Limb (tissue), 2 donors: ENCODE results near the gene PMP22.

Source experiments
- DNase-seq, 2 donors: peaks; one replicate each; pipeline ENCODE4 v3.0.0-alpha.2; 2016; ENCODE audit errors: extremely low spot score in 2 of 2

Gene PMP22

DNA sequence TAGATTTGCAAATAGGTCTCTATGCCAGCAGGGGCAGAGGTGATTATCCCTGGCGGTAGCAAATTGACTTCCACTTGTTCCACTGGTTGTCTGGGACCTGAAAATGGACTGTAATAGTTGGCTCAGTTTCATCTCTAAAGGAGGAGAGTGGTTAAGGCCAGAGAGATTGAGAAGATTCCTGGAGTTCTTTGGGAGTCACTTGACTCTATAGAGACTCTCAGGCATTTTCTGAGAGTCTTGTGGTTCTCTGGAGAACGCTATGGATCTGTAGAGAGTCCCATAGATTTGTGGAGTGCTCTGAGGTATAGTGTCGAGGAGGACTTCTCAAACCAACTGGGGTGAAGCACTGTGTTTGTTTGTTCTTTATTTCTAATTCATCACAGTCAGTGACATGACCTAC is 8.9 kb upstream of the PMP22 start:
- DNase-seq = no peak

DNA sequence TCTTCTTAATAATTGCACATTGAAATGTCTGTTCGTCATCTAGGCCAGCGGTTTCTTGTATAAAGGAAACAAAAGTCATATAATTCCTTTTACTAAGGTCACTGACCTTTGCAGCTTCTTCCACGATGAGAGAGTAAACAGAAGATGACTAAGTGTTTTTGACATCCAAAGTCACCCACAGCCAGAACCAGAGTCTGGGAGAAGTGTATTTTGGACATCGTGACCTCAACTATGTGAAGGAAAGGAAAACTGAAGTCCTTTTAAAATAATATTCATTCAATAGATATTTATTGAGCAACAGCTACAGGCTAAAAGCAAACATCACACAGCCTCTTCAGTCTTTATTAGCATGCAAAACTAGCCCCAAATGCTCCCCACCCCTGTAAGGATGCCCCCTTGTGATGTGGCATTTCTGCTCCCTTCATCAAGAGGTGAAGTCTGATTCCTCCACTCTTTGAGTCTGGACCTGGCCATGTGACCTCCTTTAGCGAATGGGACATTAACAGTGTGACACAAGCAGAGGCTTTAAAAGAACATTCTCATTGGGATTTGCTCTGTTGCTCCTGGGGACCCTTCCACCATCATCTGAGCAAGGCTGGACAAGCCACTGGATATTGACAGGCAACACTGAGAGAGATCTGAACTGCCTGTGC is 8.1 kb upstream of the PMP22 start:
- no peak for DNase-seq

DNA sequence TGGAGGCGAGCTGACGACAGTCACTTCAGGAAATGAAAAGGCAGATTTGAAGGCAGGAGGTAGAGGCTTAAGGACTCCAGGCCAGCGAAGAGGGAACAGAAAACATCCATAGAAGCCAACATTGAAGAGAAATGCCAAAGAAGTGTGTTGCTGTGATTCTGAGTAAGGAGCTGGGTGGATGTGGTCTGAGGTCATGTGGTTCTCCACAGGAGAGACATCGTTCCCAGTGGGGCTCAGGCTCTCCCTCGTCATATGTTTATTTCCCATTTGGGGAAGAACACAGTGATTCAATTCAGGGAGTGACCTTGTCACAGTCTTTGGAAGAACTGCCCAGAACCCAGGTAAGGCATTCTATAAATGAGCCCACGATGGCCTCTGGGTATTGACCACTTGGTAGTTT is 6.6 kb upstream of the PMP22 start:
- no peak for DNase-seq

DNA sequence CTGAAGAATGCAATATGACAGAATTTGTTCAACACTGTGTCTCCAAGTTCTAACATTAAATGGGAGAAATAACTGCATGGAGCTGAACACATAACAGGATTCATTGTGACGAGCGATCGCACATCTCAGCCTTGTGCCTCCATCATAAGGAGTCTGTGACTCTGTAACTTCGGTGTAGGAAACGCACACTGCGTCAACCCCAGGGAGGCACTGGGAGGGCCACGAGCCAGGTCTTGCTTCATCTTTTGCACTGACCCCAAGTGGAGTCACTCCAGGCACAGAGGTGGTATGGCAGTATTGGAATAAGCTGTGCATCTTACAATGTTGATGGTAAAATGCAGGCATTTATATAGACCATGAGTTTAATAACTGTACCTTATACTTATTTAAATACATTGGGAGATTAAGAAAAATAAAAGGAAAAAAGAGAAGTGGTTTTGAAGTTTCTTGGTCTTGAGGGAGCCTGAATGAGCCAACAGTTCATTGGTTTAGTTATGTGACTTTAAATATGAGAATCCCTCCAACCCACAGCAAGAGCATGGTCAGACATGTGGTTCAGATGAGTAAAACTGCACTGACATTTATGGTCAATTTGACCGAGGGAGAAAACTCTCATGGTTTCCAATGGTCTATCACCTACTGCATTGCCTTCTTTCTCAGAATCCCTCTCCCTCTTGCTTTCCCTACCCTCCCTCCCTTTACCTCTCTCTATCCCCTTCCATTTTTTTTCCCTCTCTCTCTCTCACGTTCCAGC is 5.7 kb upstream of the PMP22 start:
- DNase-seq = no peak

DNA sequence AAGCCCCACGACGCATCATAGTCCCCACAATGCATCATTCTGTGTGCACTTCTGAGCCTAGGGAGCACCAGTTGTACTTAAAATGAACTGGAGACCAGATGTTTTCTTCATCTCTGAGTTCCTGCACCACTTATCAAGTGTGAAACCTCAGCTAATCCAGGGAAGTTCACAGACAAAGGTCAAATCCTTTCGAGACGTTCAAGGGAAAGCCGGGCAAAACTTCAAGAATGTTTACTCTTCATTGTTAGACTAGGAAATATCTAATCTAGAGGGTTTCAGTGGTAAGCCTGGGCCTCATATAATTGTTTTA is 4.6 kb upstream of the PMP22 start:
- DNase-seq = no peak

DNA sequence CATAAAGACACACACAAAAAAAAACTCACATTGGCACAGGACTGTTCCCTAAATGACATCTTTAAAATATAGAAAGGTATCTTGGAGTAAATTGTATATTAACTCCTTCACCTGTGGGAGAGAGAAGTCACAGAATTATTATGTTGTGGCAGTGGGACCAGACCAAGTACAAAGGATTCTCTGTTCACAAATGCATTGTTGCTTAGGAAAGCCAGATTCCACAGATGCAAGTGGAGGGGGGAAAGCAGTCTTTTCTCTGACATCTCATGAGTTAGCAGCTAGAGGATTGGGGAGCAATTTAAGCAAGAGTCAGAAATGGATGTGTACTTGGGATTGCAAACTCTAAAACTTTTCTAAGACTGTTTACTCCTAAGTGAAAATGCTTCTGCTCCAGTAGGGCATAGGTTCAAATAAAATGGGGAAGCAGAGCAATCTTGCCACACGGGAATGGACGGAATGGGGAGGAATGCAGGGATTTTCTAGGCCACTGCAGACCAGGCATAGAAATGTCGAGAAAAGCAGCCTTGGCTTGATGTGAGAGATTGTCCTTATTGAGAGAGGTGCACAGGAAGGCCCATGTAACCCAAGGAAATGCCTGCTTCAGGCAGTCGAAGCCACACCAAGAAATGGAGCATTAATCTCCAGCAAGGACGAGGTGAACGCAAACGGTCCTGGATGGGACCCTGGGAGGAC is 4.1 kb upstream of the PMP22 start:
- no peak for DNase-seq

DNA sequence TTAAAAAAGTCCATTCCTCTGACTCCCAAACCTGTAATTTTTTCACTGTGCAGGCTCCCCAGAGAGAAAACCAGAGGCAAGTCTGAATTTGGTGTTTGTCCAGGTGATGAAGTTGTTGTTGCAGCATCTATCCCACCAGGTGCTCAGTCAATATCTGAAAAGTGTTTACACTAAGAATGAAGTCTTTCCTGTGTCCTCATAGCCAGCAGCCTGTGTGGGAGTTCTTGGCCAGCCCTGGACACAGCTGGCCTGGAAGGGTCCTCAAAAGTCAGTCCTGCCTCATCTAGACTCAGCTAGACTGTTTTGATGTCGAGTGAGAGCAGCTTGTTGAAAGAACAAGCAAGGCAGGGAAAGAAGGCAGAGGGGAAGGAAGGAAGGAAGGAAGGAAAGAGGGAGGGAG is 3.3 kb upstream of the PMP22 start:
- no peak for DNase-seq

DNA sequence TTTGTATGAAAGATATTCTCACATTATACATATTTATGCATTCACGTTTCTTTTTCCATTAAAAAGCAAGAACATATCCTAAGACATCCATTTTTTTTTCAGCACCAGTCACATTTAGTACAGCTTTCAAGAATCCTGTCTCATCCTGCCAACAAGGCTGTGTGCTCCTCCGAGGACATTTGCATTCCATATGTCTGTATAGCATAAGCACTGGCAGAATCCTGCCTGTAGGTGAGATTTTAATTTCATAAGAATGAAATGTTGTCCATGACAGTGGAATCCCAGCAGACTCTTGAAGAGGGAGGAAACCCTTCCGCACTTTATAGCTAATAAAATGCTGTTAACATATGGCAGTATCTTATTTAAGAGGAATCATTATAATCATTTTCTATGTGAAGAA is 2.9 kb upstream of the PMP22 start:
- peak in 1 of 2 donors; percentile 53 for DNase-seq

DNA sequence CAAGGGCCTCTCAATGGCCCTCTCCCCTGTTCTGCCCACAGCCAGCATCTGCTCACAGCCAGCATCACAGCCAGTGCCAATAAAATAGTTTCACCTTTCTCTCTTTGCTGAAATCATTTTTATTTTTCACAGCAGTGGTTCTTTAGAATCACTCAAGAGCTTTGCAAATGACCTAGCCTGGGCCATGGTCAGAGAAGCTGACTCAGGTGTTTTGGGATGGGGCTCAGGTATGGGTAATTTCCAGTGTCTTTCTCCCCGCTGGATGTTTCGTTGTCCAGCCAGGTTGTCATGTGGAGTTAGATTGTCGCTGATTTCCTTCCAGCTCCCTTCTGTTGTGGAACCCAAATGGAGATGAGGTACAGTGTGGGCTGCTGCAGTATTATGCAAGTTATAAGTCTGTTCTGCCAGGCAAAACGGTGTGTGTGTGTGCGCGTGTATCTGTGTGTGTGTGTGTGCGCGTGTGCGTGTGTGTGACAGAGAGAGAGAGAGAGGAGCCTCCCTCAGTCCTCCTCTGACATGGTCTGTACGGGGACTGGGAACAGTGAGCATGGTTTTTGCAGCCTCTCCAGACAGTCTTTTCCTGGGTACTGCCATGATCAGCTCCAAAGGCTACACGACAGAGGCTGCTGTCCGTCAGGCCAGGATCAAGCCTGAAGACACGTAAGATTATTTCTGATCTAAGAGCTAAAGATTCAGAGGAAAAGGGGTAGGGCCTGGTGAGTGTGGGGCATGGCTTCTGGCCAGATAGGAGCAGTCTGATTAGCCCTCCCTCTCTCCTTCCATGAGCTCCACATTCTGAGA is 1.4 kb upstream of the PMP22 start:
- no peak for DNase-seq

DNA sequence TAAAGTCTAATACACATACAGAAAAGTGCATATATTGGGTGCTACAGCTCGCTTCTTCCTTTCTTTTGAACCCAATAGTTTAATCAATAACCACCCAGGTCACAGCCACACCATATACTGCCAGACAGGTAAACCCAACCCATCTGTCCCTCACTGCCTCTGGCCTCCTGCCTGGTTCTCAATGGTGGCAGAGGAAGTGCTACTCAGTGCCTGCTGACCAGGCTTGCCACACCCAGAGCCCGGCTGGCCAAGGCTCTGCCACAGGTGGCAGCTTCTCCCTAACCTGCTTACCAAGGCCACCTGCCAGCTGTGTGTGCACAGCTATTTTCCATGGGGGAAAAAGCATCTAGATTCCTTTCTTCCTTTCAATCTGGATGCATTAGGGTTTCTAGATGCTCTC is 584 bp downstream of the PMP22 start:
- no peak for DNase-seq

DNA sequence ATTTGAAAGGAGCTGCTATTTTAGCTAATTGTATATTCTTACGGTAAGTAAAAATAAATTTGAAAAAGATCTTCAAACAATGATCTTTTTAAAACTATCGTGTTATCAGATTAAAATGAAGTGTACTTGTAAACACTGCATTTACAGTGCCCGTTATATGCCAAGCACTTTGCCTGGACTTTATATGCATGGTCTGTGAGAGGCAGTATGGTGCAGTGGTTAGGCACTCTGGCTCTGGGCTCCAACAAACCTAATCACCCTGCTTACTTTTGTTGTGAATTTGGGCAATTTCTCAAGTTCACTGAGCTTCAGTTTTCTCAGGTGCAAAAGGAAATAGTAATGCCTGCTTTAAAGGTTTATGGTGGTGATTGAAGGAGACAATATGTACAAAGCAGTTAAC is 1.4 kb downstream of the PMP22 start:
- DNase-seq = no peak

DNA sequence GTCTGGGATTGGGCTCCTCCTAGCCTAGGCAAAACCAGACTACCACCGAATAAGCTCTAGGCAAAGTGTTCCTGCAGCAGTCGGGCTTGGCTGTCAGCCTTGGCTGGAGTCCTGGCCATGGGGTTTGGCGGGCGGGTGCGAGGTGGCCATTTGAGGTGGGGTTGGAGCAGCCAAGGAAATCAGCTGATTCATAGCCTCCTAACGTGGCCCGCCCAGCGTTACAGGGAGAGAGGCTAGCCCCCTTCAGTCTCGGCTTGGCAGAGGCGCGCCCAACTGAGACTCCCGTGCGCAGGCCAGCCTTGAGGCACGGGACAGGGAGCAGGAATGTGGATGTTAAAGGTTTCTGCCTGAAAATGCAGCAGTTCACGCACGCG is 1.9 kb downstream of the PMP22 start:
- peak; percentile 80 to 84 for DNase-seq

DNA sequence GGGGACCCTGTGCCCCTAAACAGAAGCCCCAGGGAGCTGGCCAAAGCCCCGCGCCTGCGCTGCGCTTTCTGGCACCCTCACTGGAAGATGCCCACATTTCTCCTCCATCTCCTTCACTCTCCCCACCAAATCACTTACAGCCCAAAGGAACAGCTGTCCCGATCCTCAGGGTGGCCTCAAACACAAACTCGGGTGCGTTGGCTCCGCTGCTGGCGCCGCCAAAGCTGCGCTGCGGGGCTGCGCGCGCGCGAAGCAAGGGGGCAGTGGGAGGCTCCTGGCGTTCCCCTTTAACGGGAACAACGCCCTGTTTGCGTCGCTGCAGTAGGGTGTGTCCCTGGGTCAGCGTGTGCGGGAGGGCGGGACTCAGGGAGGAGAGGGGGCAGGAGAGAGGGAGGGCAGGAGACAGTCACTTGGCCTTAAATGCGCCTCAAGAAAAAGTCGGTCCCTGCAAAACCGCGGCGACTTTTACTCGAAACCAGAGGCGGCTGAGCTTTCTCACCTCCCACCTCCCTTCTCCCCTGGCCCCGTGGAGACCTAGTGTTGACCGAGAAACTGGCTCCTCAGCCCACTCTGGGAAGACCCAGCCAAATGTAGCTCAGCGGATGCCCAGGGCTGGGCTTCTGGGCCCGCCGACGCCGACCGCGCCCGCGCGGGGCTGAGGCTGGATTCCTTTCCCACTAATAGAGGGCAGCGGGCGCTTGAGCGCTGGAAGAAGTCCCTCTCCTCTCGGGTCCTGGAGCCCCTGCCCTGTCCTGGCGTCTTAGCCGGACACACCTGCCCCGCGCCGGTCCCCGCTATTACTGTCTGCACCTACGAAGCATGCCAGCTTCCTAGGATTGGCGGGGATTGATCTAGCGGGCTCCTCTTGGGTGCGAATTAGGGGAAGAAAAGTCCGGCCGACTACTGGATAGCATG is 2.6 kb downstream of the PMP22 start:
- peak; percentile 86 to 93 for DNase-seq

DNA sequence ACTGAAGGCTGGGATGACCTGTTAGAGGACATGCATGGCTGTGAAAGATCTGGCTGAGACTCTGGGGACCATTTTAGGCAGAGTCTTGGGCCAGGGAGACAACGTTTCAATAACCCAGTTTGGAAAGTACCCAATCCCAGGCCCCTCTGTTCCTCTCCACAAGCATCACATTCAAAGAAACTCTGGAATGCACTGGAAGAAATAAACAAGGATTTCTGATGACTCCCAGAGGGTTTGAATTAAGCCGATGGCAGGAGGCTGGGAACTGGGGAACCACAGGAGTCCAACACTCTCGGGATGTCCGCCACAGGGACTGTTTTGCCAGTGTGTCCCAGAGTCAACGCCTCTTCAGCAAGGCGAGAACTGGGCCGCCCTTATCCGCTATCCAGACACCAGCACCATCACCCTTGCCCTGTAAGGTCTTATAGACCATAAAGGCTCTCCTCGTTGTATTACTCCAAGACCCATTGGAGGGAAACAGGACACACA is 3.3 kb downstream of the PMP22 start:
- peak; percentile 29 to 60 for DNase-seq

DNA sequence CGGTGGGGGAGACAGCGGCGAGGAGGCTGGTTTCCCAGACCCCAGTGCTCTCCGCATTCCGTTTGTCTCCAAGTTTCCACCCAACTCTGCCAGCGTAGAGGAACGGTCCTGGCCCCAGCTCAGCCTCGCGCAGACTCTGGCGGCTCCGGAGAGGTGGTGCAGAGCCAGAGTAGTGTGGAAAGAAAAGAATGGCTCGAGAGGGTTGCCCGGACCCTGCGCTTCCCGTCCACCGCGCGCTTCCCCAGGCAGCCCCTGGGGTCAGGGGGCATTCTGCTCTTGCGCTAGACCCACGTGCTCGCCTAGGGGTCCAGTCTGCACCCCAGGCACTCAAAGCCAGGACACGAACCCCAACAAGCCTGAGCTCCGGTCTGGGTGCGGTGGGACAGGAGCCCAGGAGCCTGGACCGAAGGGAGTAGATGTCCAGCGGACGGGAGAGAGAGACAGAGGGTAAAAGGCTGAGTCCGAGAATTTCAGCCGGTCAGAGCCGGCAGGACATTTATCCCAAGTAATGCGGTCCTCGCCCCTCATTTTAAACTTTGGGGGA is 3.8 kb downstream of the PMP22 start:
- peak in 1 of 2 donors; percentile 66 for DNase-seq

DNA sequence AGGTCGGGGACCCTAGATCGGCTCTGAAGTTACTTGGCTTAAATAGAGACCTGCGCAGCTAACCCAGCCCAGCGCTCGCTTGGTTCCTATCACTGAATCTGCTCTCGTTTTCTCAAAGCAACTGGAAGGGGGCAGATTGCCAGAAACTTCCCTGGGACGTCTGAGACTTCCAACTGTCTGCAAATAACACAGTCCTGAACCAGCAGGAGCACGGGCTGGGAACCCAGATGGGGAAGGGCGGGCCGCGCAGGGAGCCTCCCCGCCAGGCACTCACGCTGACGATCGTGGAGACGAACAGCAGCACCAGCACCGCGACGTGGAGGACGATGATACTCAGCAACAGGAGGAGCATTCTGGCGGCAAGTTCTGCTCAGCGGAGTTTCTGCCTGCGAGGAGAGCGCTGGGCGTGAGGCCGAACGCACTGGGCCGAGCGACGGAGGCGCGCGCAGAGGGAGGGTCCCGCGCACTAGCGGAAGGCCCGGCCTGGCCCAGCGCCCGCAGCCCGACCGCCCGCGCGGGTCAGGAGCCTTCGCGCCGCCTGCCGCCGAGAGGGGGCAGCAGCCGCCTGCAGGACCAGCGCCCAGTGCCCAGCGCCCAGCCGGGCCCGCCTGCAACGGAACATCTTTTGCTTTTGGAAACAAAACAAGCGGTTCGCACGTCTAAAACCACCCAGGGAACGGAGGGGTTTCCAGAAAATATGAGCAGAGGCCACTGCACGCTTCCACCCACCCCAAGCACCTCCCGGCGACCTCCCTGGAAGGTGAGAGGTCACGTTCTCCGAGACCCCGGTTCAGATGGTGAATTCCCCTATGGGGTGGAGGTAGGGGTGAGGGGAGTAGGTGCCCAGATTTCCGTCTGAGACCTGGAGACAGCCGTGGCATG is 4.5 kb downstream of the PMP22 start:
- peak; percentile 91 to 96 for DNase-seq

DNA sequence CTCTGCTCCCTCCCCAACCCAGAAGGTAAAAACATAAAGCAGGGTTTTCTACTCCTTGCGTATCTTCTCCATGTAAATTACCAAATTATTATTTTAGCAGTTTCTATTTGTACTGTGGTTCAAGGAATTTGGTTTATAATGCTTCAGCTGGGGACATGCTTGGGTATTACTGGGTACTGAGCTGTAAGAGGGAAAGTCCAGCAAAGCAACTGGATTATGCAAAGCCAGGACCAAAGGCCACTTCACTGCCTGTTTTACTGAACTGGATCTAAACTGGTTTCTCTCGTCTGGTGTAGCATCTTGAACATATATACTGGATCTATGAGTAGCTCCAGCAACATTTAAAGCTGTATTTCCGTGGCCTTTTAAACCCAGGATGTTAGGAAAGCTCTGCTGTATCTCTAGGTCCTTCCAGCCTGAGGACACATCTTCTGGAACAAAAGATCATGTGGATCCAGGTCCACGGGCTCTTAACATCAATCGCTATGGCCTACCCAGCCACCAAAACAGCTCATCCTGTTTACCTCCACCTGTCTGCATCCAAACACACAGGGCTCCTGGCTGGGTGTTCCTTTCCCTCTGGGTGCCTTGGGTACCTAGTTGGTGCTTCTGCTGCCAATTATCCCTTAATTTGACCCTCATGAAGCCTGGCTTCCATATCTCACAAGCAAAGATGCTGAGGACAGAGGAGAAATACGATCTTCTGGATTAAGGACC is 7.2 kb downstream of the PMP22 start:
- DNase-seq = no peak

DNA sequence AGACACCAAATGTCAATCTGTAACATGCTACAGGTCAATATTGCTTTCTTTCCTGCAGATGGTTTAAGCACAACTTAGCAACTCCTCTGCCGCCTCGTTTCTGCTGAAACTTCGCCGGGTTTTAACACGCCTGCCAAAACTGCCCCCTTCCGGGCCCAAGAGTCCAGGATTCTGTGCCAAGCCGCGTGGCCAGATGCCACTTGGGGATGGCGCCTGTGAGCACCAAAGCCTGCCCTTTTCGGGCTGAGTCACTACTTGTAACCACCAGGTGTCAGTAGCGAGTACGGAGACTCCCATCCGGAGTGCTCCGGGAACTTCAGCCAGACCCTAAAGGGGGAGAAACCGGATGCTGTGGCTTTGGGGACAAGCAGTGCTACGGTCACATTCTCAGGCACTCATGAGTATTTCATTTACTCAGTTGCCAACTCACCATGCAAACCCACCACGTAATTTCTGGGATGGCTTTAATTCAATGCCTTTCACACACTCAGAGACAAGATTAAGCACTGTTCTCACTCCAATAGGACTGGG is 7.8 kb downstream of the PMP22 start:
- DNase-seq = peak; percentile 80 to 81

DNA sequence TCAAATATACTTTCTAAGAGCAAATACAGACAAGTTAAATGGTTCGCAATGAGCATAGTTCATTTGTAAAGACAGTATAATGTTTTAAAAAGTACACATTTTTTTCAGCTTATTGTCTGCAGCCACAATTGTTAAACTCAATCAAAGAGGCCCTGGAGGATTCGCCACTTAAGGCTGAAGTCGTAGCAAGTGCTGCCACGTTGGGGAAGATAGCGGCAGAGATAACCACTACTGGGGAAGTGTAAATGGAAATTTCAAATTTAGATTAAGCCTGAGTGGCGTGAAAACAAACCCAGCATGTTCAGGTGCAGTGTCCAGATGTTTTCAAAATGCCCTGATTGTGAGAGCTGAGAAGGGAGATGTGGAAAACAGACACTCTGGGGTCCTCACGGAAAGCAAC is 8.4 kb downstream of the PMP22 start:
- no peak for DNase-seq
